ENCODE measurements around the gene ENOX1.
"Not testable (repeated sequence)": the region's sequence is repeated elsewhere in the genome, so short reads cannot be mapped to it uniquely, and the experiment has no call there.

ENOX1 gene

GRCh38 chr13:43180036-43180660, 606.6 kb downstream of the ENOX1 start:
- DNase-seq: no peak

GRCh38 chr13:43171489-43171888, 615.3 kb downstream of the ENOX1 start:
- DNase-seq: no peak

- DNase-seq: no peak
Measured at GRCh38 chr13:43170506-43170905, 616.3 kb downstream of the ENOX1 start.

- DNase-seq: not testable (repeated sequence)
Measured at GRCh38 chr13:43168434-43168833, 618.3 kb downstream of the ENOX1 start.

DNA sequence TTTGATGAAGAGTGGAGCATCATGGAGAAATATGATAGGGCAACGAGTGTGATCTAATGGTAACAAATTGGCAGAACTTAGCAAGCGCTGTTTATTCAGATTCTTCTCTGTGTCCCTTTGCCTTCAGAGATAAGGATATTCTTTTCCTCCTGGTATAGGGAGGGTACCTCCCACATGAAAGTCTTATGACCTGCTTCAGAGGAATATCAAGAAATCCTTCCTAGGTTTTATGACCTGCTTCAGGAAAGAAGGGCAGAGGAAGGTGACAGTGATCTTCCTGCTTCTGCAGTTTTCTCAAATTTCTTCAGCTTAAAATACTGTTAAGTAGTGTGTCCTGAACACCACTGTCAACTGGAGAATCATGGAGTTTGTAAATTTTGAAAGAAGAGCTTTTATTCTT, 619.0 kb downstream of the ENOX1 start:
- no peak for DNase-seq

GRCh38 chr13:43166644-43167457, 619.9 kb downstream of the ENOX1 start:
- DNase-seq: no peak
